SK-N-SH treated with all-trans-retinoic acid at 6 μM for 48 hours (cell line): Measurements from ENCODE around the gene RLN2.

Source experiments
- BACH2 ChIP-seq: fragments of 250-450 bp; sonication (Bioruptor Pico); IDR thresholded peaks from 2 replicates; pipeline ENCODE4 v1.9.0; 2021; ENCODE audit warnings: mild to moderate bottlenecking, borderline replicate concordance
- PATZ1 ChIP-seq: fragments of 250-450 bp; sonication (Bioruptor Pico); IDR thresholded peaks from 2 replicates; pipeline ENCODE4 v1.8.0; 2020; ENCODE audit warnings: mild to moderate bottlenecking, moderate library complexity, borderline replicate concordance
- RARB ChIP-seq: fragments of 250-450 bp; sonication (Bioruptor Pico); IDR thresholded peaks from 2 replicates; pipeline ENCODE4 v1.8.0; 2021; ENCODE audit warnings: mild to moderate bottlenecking, moderate library complexity
- TOX ChIP-seq: fragments of 250-450 bp; sonication (Bioruptor Pico); IDR thresholded peaks from 2 replicates; pipeline ENCODE4 v1.8.0; 2021; ENCODE audit warnings: mild to moderate bottlenecking, moderate library complexity, borderline replicate concordance
- TSHZ2 ChIP-seq: fragments of 250-450 bp; sonication (Bioruptor Pico); IDR thresholded peaks from 2 replicates; pipeline ENCODE4 v1.5.0; 2020; ENCODE audit warnings: mild to moderate bottlenecking, moderate library complexity
- ZFP3 ChIP-seq: fragments of 250-450 bp; sonication (Bioruptor Pico); IDR thresholded peaks from 2 replicates; pipeline ENCODE4 v1.5.0; 2020; ENCODE audit warnings: mild to moderate bottlenecking, moderate library complexity

DNA sequence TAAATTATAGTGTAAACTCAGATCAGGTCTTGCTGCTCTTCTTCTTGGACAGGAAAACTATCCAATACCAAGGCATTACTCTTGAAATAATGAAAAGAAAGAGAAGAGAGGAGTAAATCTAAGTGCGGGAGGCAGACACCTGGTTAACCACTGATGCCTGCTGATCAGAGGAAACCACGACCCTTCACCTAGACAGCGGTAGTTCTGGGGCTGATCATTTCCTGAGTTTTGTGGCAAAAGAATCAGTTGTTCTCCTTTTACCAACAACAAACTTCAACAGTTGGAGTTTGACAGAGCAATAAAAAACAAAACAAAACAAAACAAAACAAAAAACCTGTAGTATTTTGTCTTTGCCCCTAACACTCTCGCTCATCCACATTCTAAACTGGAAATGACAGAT is 32.2 kb upstream of the RLN2 start:
- TF ChIP-seq ZFP3 (no peak), TOX (CRISPR knock-in tag) (no peak), RARB (no peak), BACH2 (no peak), PATZ1 (no peak), TSHZ2 (CRISPR knock-in tag) (no peak)
